ENCODE results near the gene GPI.

Gene GPI

DNA sequence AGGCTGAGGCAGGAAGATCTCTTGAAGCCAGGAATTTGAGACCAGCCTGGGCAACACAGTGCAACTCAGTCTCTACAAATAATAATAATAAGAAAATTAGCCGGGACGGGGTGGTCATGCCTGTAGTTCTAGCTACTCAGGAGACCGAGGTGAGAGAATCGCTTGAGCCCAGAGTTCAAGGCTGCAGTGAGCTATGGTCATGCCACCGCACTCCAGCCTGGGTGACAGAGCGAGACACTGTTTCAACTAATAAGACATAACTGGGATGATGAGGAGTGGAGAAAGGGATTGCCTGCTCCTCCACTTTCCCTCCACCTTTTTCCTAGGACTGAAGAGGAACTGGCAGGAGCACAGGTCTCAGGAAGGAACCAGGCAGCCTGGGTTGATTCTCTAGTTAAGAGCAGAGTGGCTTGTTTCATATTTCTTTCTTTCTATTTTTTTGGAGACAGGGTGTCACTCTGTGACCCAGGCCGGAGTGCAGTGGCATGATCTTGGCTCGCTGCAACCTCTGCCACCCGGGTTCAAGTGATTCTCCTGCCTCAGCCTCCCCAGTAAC lies 4.6 kb upstream of the GPI start:
- TF ChIP-seq, protein P1, sequence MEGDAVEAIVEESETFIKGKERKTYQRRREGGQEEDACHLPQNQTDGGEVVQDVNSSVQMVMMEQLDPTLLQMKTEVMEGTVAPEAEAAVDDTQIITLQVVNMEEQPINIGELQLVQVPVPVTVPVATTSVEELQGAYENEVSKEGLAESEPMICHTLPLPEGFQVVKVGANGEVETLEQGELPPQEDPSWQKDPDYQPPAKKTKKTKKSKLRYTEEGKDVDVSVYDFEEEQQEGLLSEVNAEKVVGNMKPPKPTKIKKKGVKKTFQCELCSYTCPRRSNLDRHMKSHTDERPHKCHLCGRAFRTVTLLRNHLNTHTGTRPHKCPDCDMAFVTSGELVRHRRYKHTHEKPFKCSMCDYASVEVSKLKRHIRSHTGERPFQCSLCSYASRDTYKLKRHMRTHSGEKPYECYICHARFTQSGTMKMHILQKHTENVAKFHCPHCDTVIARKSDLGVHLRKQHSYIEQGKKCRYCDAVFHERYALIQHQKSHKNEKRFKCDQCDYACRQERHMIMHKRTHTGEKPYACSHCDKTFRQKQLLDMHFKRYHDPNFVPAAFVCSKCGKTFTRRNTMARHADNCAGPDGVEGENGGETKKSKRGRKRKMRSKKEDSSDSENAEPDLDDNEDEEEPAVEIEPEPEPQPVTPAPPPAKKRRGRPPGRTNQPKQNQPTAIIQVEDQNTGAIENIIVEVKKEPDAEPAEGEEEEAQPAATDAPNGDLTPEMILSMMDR (IDR thresholded peaks at IDR 0.05; ENCODE audit: insufficient read depth, low read length): no peak
- TF ChIP-seq GABPA (IDR thresholded peaks at IDR 0.05; ENCODE audit: low read depth) (no peak), POLR2AphosphoS5 (IDR thresholded peaks at IDR 0.05; ENCODE audit: low read depth) (no peak), SPI1 (IDR thresholded peaks at IDR 0.05; ENCODE audit: borderline replicate concordance, low read depth) (no peak)
- TF ChIP-seq, protein P2, sequence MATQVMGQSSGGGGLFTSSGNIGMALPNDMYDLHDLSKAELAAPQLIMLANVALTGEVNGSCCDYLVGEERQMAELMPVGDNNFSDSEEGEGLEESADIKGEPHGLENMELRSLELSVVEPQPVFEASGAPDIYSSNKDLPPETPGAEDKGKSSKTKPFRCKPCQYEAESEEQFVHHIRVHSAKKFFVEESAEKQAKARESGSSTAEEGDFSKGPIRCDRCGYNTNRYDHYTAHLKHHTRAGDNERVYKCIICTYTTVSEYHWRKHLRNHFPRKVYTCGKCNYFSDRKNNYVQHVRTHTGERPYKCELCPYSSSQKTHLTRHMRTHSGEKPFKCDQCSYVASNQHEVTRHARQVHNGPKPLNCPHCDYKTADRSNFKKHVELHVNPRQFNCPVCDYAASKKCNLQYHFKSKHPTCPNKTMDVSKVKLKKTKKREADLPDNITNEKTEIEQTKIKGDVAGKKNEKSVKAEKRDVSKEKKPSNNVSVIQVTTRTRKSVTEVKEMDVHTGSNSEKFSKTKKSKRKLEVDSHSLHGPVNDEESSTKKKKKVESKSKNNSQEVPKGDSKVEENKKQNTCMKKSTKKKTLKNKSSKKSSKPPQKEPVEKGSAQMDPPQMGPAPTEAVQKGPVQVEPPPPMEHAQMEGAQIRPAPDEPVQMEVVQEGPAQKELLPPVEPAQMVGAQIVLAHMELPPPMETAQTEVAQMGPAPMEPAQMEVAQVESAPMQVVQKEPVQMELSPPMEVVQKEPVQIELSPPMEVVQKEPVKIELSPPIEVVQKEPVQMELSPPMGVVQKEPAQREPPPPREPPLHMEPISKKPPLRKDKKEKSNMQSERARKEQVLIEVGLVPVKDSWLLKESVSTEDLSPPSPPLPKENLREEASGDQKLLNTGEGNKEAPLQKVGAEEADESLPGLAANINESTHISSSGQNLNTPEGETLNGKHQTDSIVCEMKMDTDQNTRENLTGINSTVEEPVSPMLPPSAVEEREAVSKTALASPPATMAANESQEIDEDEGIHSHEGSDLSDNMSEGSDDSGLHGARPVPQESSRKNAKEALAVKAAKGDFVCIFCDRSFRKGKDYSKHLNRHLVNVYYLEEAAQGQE (IDR thresholded peaks at IDR 0.05; ENCODE audit: insufficient replicate concordance, low read depth): no peak
- no peaks in the 10 kb centered on the region for H3K27me3 ChIP-seq (ENCODE audit: insufficient read depth, poor library complexity, severe bottlenecking)
- DNase-seq (ENCODE audit: low read depth in 1 of 2, low spot score in 1 of 2): no peak
- H3K4me3 ChIP-seq (replicated peaks; ENCODE audit: insufficient read depth, low read length): no peak overlapping the region
- H3K27ac ChIP-seq (replicated peaks): no peak overlapping the region

DNA sequence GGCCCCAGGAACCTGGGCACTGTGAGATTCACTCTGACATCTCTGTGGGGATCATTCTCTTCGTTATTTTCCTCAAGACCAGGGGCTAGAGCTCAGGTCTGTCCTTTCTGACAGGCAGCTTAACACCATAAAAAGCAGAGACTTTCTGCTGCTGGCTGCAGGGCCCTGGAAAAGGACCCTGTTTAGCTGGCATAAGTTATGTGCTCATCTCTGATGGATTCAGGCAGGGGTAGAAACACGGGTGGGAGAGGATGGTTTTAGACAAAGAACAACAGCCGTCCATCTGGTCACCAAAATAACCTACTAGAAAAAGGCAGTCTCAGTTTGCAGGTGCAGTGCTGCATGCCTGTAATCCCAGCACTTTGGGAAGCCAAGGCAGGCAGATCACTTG lies 2.3 kb upstream of the GPI start:
- no peaks in the 10 kb centered on the region for H3K27me3 ChIP-seq (ENCODE audit: insufficient read depth, poor library complexity, severe bottlenecking)
- TF ChIP-seq, protein P1 (IDR thresholded peaks at IDR 0.05; ENCODE audit: insufficient read depth, low read length): no peak
- no peak for TF ChIP-seq GABPA (IDR thresholded peaks at IDR 0.05; ENCODE audit: low read depth)
- no peak for TF ChIP-seq SPI1 (IDR thresholded peaks at IDR 0.05; ENCODE audit: borderline replicate concordance, low read depth)
- no peak for TF ChIP-seq POLR2AphosphoS5 (IDR thresholded peaks at IDR 0.05; ENCODE audit: low read depth)
- TF ChIP-seq, protein P2 (IDR thresholded peaks at IDR 0.05; ENCODE audit: insufficient replicate concordance, low read depth): no peak
- H3K27ac ChIP-seq (replicated peaks): no peak overlapping the region
- no peak for DNase-seq (ENCODE audit: low read depth in 1 of 2, low spot score in 1 of 2)
- no peak overlapping the region for H3K4me3 ChIP-seq (replicated peaks; ENCODE audit: insufficient read depth, low read length)

DNA sequence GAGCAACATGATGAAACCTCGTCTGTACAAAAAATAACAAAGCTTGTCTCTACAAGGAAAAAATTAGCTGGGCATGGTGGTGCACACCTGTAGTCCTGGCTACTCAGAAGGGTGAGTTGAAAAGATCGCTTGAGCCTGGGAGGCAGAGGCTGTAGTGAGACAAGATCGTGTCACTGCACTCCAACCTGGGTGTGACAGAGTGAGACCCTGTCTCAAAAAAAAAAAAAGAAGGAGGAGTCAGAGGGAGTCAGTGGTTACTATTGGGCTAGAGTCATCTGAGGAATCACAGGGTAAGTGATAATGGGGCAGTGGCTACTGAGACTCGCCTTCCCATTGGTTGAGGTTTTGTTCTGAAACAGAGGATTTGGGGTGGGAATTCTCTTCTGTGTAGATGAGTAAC lies 1.9 kb upstream of the GPI start:
- H3K27ac ChIP-seq (replicated peaks): no peak overlapping the region
- TF ChIP-seq POLR2AphosphoS5 (IDR thresholded peaks at IDR 0.05; ENCODE audit: low read depth) (no peak), SPI1 (IDR thresholded peaks at IDR 0.05; ENCODE audit: borderline replicate concordance, low read depth) (no peak), GABPA (IDR thresholded peaks at IDR 0.05; ENCODE audit: low read depth) (no peak)
- TF ChIP-seq, protein P1 (IDR thresholded peaks at IDR 0.05; ENCODE audit: insufficient read depth, low read length): no peak
- TF ChIP-seq, protein P2 (IDR thresholded peaks at IDR 0.05; ENCODE audit: insufficient replicate concordance, low read depth): no peak
- no peaks in the 10 kb centered on the region for H3K27me3 ChIP-seq (ENCODE audit: insufficient read depth, poor library complexity, severe bottlenecking)
- DNase-seq (ENCODE audit: low read depth in 1 of 2, low spot score in 1 of 2): no peak
- H3K4me3 ChIP-seq (replicated peaks; ENCODE audit: insufficient read depth, low read length): no peak overlapping the region
